ENCODE results near the gene FILIP1L.

The FILIP1L gene

DNA sequence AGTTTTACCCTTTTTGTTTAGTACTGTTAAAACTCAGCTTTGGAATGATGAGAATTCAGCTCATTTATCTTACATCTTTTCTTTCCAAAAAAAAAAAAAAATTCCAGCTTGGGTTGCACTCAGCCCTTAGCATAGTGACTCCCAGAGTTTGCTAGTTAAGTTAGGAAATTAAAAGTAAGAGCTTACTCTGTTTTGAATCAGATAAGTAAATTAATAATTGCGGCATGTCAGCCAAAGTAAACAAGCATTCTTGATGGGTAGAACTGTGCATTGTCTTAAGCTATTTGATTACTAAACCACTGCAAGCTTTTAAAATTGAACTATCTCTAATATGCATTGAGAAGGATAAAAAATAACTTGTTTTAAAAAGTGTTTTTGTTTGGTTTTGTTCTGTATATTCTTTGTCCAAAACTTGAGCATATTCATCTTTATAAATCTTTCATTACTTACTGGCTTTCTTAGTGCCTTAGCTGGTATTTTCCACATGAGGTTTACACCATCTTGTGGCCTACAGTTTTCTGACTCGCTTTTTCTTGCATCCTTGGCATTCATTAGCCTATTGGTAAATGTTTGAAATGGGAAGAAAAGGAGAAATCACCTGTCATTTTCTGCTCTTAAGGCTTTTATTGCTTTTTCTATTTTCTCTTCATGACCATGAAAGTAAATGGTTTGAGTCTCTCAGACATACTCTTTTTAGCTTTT, 107.6 kb downstream of the FILIP1L start:
- no peak for DNase-seq

DNA sequence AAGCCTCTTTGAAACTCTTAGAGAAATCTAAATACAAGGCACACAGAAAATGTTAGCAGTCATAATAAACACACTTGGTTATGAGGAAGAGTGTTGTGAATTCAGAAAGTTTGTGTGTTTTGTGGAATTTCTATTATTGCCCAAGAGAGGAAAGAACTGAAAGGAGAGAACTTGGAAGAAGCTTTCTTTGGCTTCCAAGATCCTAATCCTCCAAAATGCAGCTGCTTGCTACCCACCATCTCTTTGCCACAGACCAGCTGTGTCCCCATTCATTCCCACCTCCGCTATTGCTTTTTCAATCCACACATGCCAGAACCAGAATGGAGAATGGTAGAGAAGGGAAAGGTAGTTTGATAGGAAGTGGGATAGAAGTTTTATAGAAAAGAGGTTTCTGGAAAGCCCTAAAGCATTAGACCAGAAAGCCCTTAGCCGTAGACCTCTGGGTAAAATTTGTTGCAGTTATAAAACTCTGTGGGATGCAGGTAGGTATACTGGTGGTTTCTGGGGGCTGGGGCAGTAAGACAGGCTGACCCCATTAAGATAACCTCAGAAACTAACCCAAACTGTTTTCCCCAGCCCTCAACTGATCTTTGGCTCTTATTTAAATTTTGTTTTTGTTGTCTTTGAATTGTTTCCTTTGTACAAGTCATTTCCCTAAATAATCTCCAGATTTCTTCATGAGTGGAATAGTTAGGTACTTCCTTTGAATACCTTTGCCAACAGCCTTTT, 108.5 kb downstream of the FILIP1L start:
- no peak for DNase-seq

DNA sequence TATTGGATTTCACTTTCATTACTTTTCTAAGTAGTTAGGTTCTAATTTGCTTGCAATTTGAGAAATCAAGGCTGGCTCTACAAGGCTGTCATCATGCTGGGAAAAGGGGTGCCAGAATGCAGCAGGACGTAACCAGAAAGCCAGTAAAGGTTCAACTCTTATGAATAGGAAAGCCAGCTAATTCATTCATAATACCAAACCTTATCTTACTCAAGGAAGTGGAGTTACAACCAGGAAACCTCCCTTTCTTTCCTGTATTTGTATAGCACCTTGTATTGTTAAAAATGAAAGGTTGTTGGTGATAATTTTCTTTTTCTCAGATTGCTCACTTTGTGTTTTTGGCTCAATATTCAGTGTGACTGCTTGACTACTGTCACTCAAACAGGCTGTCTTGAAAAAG, 109.4 kb downstream of the FILIP1L start:
- no peak for DNase-seq

DNA sequence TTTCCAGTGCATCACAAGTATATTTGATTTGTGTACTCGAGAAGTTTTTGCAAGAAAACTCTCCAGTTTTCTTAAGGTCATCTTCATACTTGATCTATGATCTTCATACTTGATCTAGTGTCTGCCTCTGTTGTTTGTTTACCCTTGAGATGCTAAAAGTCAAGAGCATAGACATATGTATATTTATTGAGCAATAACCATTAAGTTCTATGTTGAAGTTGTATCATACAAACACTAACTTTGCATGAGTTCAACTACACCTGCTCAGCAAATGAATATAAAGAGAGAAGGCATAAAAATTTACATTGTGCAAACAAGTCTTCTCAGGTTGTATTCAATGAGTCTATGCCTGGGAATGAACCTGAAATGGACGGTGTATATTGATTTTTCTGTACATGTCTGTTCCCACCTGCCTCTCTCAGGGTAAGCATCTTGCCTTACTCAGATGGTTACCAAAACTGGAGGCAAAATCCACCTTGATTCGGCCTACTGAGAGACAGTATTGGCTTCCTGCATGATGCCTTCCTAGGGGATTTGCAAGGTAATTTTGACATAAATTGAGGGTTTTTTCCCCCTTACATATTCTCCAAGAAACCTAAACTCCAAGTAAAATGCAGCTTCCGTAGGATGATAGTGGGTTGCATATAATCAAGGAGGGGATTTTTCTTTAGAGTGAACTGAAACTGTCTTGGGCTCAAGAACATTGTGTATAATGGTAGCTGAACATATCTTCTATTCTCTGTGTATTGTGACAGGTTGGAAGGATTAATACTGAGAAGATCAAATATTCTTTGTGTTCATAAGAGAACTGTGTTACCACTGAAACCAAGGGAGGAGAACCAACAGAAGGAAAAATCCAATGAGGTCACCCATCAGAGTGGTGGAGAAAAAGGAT, 110.4 kb downstream of the FILIP1L start:
- DNase-seq = no peak

DNA sequence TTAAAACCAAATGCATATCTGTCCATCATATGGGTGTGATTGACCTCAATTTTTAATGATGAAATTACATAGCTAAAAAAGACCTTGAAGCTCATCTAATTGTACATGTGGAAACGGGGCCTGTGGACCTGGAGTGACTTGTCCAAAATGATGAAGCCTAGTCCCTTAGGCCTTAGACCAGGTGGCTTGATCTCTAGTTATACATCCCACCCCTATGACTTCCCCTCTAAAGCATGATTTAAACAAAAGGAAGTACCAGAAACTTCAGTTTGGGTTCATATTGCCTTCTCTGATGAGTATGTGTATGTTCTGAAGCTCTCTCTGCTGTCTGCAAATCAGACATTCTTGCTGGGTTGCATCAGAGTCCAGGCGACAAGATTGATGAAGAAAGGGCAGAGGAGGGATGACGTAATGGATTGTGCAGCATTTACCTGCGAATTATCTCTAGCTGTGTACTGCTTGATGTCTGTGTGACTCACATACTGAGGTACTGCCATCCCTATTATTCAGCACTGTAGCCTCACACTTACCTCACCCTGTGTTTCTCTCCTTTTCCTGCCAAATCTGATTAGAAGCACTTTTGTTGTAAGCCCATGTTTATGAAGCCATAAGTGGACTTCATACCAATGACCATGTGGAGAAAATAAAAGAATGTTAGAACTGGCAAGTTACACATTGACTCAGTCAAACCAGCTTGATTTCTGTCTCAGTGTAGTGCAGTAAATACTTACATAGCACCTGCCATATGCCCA, 111.5 kb downstream of the FILIP1L start:
- DNase-seq = no peak

DNA sequence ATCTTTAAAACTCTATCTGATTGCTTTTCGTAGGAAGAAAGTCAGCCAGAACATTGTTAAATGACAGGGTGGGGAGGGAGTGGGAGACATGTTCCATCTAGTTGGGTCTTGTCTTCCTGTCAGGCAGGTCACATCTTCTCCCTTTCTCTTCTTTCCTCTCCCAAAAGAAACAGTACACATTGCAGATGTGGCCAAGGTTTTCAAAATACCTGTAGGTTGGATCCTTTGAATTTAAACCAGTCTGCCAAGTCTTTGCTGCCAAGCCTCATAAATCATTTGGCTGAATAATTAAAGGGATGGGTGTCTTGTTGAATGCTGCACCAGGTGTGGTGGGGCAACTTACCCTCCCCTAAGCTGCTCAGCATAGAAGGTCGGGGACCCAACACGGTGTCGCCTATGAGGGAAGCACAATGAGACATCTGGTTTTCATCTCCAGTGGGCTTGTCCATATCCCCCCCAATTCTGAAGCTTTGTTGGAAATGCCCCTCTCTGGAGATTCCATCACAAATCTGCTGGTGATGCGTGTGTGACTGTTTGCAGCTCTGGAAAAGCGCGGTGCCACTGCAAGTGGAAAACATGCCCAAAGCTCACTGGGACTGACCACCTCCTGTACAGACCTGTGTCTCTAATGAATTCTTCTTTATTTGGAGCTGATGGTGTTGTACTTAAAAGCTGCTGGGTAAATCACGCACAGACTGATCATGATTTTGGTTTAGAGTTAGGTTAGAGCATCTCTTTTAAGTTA, 112.6 kb downstream of the FILIP1L start:
- no peak for DNase-seq

DNA sequence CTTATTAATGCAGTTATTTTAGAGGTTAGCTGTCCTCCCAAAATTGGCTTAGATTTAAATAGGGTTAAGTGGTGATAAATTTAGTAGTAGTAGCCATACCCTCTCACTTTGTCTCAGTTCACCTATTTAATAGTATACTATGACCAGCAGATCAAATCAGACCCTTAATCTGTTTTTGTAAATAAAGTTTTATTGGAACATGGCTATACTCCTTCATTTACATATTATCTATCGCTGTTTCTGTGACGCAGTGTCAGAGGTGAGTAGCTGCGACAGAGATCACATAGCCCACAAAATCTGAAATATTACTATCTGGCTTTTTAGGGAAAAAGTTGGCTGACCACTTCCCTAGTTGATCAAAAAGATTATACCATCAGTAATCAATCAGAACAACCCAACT, 113.2 kb downstream of the FILIP1L start:
- no peak for DNase-seq

DNA sequence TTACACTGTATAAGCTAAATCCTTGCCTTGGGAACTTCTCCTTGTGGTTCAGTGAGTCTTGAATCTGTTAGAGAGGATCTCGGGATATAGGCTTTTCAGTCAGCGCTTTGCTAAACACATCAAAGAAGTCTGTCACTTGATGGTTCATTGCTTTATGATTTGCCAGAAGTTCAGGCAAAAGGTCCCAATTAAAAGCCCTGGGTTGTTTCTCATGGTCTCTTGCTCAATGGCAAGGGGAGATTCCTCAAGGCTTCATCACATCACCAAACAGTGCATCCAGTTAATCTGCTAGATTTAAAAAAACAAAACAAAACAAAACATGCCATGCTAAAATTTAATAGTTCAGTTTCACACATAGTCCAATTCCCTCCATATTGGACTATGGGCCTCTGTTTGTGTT, 114.8 kb downstream of the FILIP1L start:
- no peak for DNase-seq

DNA sequence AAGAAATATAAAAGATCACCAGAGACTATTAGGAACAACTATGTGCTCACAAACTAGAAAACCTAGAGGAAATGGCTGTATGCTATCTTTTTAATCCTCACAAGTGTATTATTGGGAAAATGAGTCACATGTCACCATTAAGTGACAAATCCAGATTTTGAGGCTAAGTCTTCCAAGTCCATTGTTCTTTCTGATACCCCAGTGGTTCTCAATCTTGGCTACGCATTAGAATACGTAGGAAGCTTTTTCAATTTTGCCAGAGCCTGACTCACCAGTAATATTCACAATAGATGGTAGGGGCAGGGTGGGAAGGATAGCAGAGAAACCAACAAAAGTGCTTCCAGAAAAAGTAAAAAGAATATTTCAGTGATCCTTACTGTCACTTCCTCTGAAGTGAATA, 117.0 kb downstream of the FILIP1L start:
- DNase-seq = no peak

DNA sequence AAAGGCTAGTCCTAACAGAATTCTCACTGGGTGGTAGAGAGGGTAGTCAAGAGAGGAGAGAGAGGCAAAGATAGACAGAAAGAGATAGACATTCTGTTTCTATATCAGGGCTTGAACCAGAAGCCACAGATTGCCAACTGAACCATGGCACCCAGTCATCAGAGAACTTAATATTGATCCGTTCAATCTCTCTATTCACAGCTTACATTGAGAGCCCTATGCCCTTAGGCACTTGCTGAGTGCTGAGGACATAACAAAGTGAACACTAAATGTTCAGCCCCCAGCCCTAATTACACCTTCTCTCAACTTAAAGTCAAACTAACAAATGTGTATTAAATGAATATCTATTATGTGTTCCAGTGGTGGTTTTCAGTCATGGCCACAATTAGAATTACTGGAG, 124.1 kb downstream of the FILIP1L start:
- no peak for DNase-seq

DNA sequence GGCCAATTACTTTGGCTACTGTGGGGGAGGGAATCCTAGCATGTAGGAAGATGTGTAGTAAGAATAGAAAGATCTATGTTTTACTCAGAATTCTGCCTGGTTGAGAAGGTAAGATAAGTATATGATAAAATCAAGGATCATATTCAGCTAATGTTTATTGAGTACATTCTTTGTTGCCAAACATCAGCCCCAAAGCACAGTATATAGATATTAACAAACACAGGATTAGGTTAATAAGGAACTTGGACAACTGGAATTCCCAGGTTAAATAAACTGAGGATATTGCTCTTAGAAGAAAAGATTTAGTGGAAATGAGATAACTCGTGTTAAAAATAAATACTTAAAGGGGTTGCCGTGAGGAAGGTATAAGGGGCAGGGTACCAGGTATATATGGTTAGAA, 129.6 kb downstream of the FILIP1L start:
- DNase-seq = no peak

DNA sequence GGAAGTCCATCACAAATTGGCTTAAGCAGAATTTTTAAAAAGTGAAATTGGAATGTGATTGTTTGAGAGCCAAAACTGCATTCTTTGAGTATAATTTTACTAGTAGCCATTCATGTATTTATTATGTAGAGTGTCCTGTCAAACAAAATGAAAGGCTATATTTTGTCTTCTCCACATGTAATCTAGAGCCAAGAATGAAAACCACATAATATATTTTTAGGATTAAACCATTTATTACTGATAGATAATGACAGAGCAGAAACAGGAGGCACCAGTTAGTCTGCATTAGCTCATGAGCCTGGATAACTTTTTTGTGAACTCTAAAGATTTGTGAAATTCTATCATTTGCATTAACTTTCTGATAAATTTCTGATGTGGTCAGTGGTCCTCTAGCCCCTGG, 130.2 kb downstream of the FILIP1L start:
- no peak for DNase-seq

DNA sequence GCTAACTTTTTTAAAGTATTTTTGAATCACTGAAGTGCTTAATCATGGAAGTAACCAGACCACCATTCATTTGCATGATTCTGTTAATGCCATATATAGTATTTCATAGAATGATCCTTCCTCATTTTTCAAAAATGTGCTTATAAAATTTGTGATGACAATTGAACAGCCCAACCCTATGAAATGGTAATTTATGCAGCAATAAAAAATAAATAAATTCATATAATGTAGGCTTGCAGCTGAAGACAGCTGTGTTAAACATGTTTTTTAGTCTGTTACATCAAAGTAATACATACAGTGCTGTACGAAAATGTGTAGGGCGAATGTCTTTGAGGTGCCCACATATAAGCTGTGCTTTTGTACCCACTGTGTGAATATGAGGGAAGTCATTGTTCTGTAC, 131.7 kb downstream of the FILIP1L start:
- no peak for DNase-seq

DNA sequence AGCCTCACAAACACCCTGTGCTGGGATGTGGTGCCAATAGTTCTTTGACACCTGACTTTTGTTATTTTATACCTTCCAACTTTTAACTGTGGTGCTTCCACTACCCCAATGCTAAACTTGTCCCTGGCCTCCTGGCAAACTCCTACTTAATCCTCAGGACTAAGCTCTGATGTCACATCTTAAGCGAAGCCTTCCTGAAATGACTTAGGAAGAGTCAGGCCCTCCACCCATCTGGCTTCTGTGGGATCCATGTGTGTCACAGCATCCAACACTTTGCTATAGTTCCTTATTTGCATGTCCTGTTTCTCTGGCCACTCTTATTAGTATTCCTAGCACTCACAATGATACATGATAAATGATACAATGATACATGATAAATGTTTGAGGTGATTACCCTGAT, 133.2 kb downstream of the FILIP1L start:
- no peak for DNase-seq

DNA sequence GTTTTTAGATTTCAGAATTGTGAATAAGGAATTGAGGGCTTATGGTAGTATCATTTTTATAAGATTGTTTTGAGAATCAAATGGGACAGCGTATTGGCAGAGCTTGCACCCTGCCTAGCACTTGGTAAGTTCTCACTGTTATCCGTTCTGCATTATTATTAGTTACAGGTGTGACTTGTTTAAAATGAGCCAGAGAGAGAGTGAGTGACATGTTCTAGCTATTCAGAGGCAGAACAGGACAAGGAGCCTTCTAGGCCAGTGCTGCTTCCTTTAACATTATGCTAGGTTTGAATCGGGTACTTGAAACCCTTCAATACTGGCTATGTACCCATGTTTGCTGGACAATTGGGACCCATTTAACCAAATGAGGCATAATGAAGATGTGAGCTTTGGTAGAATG, 133.7 kb downstream of the FILIP1L start:
- DNase-seq = no peak

DNA sequence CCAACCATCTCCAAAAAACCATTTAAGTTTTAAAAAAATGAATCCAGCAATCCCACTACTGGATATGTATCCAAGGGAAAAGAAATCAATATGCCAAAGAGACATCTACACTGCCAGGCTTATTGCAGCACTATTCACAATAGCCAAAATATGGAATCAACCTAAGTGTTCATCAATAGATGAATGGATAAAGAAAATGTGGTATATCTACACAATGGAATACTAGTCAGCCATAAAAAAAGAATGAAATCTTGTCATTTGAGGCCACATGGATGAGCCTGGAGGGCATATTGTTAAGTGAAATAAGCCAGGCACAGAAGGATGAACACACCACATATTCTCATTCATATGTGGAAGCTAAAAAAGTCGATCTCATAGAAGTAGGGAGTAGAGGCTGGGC, 136.1 kb downstream of the FILIP1L start:
- DNase-seq = no peak

DNA sequence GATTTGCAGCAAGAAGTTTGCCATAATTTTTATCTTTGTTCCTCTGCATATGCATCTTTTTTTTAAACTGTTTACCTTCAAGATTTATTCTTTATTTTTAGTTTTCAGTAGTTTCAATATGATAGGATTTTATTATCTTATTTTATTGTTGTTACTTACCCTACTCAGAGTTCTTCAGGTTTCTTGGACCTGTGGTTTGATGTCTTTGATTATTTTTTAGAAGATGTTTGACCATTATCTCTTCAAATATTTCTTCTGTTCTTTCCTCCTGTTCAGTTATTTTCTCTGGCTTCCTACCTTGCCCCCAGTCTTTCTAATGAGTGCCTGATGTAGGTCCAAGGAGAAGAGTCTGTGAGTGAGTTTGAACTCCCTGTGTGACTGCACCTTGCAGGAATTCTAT, 137.7 kb downstream of the FILIP1L start:
- no peak for DNase-seq

DNA sequence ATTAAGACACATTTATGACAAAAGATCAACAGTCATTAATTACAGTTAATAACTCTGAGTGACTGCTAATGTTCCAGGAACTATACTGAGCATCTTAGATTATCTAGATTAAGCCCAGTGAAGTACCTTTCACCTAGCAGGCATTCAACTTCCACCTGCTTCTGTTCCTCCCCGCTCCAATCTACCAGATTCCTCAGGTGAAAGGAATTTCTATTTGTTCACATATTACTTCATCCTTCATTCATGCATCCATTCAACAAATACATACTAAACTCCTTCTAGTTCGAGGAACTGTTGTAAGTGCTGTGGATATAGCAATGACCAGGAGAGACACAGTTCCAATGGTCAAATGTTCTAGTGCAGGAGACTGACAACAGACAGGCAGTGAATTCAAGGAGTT, 139.3 kb downstream of the FILIP1L start:
- DNase-seq = no peak

DNA sequence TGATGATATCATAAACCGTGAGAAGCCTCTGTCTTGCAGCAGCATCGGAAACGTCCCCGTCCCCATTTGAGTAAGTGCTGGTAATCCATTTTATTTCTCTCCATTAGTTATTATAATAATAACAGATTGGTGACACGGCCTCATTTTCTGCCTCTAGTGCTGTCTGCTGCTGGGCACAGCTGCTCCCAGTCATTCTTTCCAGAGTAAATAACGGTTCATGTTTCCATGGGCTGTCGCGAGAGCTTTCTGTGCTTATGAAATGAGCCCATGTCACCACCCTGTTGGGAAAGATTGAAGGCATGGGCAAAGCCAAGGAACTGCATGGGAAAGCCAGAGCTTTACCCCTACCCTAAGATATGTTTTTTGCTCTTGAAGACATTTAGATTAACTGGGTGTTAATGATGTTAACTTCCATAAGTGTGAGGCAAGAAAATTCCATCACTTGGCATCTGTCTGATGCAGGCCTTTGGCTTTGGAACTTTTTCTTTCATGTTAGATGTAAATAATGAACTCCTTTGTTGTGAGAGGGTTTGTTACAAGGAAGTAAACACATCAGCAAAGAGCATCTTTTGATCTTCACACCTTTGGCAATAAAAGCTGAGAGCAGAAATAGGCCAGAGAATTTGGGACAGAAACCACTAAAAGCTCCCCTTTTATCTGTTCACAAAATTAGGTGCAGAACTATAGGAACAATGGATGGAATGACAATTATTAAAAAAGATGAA, 141.8 kb downstream of the FILIP1L start:
- DNase-seq = no peak

DNA sequence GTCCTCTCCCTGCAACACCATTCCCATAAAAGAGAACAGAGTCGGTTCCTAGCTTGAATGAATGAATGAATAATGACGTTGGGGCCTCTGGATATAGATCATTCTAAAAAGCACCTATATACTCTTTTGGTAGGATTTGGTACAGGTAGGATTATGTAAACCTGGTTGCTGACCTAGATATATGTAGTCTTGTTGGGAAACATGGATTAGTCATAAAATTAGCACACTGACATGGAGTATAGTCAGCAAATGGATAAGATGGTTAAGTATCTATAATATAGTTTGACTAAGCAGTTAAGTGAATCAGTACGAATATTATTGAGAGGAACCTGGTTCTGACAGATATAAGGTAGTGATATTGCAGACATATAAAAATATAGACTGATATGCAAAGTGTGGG, 142.5 kb downstream of the FILIP1L start:
- DNase-seq = no peak

DNA sequence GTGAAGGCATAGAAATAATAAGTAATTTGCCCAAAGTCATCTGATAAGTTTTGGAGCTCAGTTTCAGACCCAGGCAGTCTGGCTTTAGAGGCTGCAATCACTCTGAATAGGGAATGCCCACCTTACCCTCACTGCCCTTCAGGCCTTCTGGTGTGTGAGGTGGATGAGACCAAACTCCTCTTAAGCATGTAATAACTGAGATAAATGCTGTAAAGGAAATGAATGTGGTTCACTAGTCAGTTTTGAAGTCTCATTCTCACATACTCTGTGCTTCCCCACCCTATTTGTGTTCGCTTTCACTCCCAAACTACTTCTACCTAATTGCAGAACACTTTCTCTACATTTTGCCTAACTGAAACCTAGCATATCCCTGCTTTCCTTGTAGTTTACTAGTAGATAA, 144.1 kb downstream of the FILIP1L start:
- no peak for DNase-seq

DNA sequence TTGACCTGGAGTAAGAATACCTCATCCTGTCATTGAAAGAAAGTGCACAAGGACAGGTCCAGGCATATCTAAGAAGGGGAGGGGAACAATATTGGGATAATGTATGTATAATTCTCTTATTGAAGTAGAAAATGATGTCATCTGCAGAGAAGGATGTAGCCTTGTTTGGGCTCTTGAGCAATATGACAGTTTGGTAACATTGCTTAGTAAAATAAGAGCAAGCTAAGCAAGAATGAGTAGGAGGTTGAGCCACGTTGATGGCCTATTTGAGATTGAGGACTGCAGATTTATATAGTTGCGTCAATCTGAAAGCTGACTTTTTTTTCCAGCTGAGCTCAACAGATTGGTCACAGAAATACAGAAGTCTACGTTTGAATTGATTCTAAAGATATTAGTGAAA, 145.2 kb downstream of the FILIP1L start:
- no peak for DNase-seq
